OCI-LY7 (cell line): ENCODE data around the gene DR1.

Source experiments
- EZH2phosphoT487 ChIP-seq: fragments of 200-600 bp; sonication (generic); IDR thresholded peaks from 2 replicates; pipeline ENCODE4 v1.6.1; 2018; ENCODE audit warnings: low read depth, borderline replicate concordance, mild to moderate bottlenecking, mixed run types, antibody characterized with exemption, low read length, moderate library complexity, mixed read lengths
- TF ChIP-seq, protein P1 (sequence below): fragments of 200-600 bp; sonication (generic); conservative IDR thresholded peaks from 2 replicates; pipeline ENCODE4 v1.5.1; 2014; ENCODE audit warnings: mild to moderate bottlenecking, antibody characterized with exemption, low read length, moderate library complexity, mixed read lengths

DNA sequence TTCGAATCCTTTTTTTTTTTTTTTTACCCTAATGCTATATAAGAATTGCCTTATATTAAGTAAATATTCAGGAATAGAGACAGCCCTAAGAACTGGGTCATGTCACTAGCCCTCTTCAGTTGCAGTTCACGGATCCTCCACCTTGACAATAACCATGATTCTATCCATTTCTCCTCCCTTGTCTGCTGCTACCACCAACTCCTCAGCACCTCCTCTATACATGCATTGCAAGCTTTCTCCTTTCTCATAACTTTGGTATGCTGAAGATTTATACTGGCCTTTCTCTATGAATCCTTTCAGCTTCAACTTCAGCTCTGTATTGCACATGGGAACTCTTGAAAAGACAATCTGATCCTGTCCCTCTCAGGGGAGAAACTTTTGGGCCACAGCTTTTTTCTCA lies 14.3 kb upstream of the DR1 start:
- TF ChIP-seq, protein P1, sequence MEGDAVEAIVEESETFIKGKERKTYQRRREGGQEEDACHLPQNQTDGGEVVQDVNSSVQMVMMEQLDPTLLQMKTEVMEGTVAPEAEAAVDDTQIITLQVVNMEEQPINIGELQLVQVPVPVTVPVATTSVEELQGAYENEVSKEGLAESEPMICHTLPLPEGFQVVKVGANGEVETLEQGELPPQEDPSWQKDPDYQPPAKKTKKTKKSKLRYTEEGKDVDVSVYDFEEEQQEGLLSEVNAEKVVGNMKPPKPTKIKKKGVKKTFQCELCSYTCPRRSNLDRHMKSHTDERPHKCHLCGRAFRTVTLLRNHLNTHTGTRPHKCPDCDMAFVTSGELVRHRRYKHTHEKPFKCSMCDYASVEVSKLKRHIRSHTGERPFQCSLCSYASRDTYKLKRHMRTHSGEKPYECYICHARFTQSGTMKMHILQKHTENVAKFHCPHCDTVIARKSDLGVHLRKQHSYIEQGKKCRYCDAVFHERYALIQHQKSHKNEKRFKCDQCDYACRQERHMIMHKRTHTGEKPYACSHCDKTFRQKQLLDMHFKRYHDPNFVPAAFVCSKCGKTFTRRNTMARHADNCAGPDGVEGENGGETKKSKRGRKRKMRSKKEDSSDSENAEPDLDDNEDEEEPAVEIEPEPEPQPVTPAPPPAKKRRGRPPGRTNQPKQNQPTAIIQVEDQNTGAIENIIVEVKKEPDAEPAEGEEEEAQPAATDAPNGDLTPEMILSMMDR = no peak
- no peak for TF ChIP-seq EZH2phosphoT487
